ENCODE data around the gene SCRN2. TPM values are rescaled to one million over a fixed set of nuclear protein-coding genes. Genes with fewer than 3 reads are reported as not detected.

The SCRN2 gene
- total RNA-seq, 1 donor from 2014 or later, result 29.8 TPM

- Histone ChIP-seq H3F3A (ENCODE audit: low read depth) (peaks cover 1% of the 10 kb centered on the region), H3K27me3 (peaks cover 15% of the 10 kb centered on the region), H3K4me2 (no peak overlapping the region), H3K9ac (no peak overlapping the region), H3K36me3 (no peaks in the 10 kb centered on the region), H3K27ac (no peak overlapping the region), H3K4me1 (peaks cover 8% of the 10 kb centered on the region), H3K4me3 (no peak overlapping the region), H3K79me2 (ENCODE audit: low read depth) (no peaks in the 10 kb centered on the region), H4K20me1 (ENCODE audit: low read depth) (no peaks in the 10 kb centered on the region), H3K9me3 (ENCODE audit: low read depth) (no peaks in the 10 kb centered on the region), H2AFZ (replicated peaks) (no peak overlapping the region)
- Mint-ChIP-seq H3K27ac (no peak overlapping the region), H3K9me3 (no peaks in the 10 kb centered on the region), H3K4me1 (peaks cover 6% of the 10 kb centered on the region), H3K27me3 (ENCODE audit: insufficient read depth, low read depth) (peaks cover 17% of the 10 kb centered on the region), H3K36me3 (no peaks in the 10 kb centered on the region), H3K4me3 (no peak overlapping the region)
- TF ChIP-seq EZH2 (IDR thresholded peaks at IDR 0.05), result no peak
- no peak for TF ChIP-seq CTCF (IDR thresholded peaks at IDR 0.05)
- no peak for TF ChIP-seq EZH2phosphoT487 (IDR thresholded peaks at IDR 0.05)
- no peak for DNase-seq (ENCODE audit: low spot score)
Observed at GRCh38 chr17:47864791-47865216, 23.7 kb upstream of the SCRN2 start.

DNA sequence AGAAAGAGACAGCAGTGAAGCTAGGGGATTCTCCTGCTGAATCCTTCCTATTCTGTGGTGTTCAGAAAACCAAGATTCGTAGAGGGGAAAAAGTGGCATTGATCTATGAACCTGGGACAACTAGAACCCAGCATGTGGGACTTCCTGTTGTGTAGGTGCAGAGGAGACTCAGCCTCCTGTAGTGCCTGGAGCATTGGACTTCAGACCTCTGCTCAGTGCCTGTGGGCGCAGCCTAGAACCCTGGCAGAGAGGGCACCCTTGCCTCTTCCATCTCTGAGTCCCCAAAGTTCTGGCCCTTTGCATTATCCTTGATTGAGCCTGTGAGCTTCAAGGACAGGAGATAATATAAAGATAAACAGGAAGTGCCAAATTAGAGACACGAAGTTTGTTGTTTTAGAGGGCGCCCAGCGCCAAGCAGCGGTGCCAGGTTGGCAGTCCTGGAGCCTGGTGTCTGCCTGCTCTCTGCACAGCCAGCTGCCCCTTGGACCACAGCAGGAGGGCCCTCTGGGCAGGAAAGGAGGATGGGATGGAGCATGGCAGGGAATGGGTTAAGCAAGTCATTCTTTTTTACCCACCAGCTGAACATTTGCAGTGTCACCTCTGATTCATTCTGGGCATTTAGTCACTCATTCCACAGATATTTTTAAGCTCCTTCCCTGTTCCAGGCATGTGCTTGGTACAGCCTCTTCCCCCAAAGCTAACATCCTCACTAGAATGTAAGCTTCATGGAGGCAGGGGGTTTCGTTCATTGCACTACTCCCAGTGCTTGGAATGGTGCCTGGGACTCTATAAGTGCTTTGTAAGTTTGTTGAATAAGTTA lies 21.8 kb upstream of the SCRN2 start:
- H3K9me3 ChIP-seq (ENCODE audit: low read depth), result no peaks in the 10 kb centered on the region
- H3K79me2 ChIP-seq (ENCODE audit: low read depth), result no peaks in the 10 kb centered on the region
- no peaks in the 10 kb centered on the region for H3F3A ChIP-seq (ENCODE audit: low read depth)
- TF ChIP-seq EZH2phosphoT487 (IDR thresholded peaks at IDR 0.05) (no peak), CTCF (IDR thresholded peaks at IDR 0.05) (no peak), EZH2 (IDR thresholded peaks at IDR 0.05) (no peak)
- H2AFZ ChIP-seq (replicated peaks), result no peak overlapping the region
- H3K36me3 ChIP-seq, result no peaks in the 10 kb centered on the region
- H3K27me3 Mint-ChIP-seq (ENCODE audit: insufficient read depth, low read depth), result peaks cover 29% of the 10 kb centered on the region
- H3K9ac ChIP-seq, result no peak overlapping the region
- H3K27ac Mint-ChIP-seq, result no peak overlapping the region
- peaks cover 22% of the 10 kb centered on the region for H3K27me3 ChIP-seq
- H3K4me1 ChIP-seq, result peaks cover 5% of the 10 kb centered on the region
- H3K4me1 Mint-ChIP-seq, result no peaks in the 10 kb centered on the region
- H3K4me3 ChIP-seq, result no peak overlapping the region
- no peak overlapping the region for H3K4me2 ChIP-seq
- H4K20me1 ChIP-seq (ENCODE audit: low read depth), result no peaks in the 10 kb centered on the region
- no peak overlapping the region for H3K4me3 Mint-ChIP-seq
- no peaks in the 10 kb centered on the region for H3K36me3 Mint-ChIP-seq
- no peaks in the 10 kb centered on the region for H3K9me3 Mint-ChIP-seq
- H3K27ac ChIP-seq, result no peak overlapping the region
- DNase-seq (ENCODE audit: low spot score), result no peak

DNA sequence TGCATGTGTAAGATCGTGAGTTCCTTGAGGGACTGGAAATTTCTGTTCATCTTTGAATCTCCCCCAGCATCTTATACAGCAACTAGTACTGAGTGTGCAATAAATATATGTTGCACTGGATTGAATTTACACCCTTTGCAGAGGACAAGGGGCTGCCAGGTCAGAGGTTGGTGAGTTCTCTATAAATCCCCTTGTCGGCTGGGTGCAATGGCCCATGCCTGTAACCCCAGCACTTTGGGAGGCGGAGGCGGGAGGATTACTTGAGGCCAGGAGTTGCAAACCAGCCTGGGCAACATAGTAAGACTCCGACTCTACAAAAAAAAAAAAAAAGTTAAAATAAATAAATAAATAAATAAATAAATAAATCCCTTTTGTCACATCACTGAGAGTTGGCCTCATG lies 19.3 kb upstream of the SCRN2 start:
- Histone ChIP-seq H2AFZ (replicated peaks) (no peak overlapping the region), H3F3A (ENCODE audit: low read depth) (no peaks in the 10 kb centered on the region), H3K4me1 (peaks cover 5% of the 10 kb centered on the region), H3K4me3 (no peak overlapping the region), H3K4me2 (no peak overlapping the region), H3K27ac (no peak overlapping the region), H3K79me2 (ENCODE audit: low read depth) (no peaks in the 10 kb centered on the region), H3K36me3 (no peaks in the 10 kb centered on the region), H3K9me3 (ENCODE audit: low read depth) (no peaks in the 10 kb centered on the region), H3K9ac (no peak overlapping the region), H3K27me3 (peaks cover 44% of the 10 kb centered on the region), H4K20me1 (ENCODE audit: low read depth) (no peaks in the 10 kb centered on the region)
- Mint-ChIP-seq H3K27me3 (ENCODE audit: insufficient read depth, low read depth) (peaks cover 27% of the 10 kb centered on the region), H3K9me3 (no peaks in the 10 kb centered on the region), H3K36me3 (no peaks in the 10 kb centered on the region), H3K27ac (no peak overlapping the region), H3K4me3 (no peak overlapping the region), H3K4me1 (no peaks in the 10 kb centered on the region)
- no peak for DNase-seq (ENCODE audit: low spot score)
- TF ChIP-seq CTCF (IDR thresholded peaks at IDR 0.05) (no peak), EZH2phosphoT487 (IDR thresholded peaks at IDR 0.05) (no peak), EZH2 (IDR thresholded peaks at IDR 0.05) (no peak)
